Trophoblast cell (in vitro differentiated cells and primary cell): ENCODE data around the gene SCGB3A2. TPM values are rescaled to one million over a fixed set of nuclear protein-coding genes. Genes with fewer than 3 reads are reported as not detected.

Source experiments
- DNase-seq, 2 donors: peaks; one replicate each; pipeline ENCODE4 v3.0.0-alpha.2; 2016
- H2AFZ ChIP-seq: 2 replicates; pipeline ENCODE4 v1.6.1; 2013; ENCODE audit warnings: low read length, moderate library complexity, mild to moderate bottlenecking; ENCODE audit not compliant: insufficient read depth, poor library complexity
- H2AK5ac ChIP-seq: 2 replicates; pipeline ENCODE4 v1.6.1; 2013; ENCODE audit warnings: mild to moderate bottlenecking, low read length
- H2BK120ac ChIP-seq: 2 replicates; pipeline ENCODE4 v1.6.1; 2013; ENCODE audit warnings: low read length, mild to moderate bottlenecking, moderate library complexity; ENCODE audit not compliant: insufficient read depth, poor library complexity
- H2BK12ac ChIP-seq: 2 replicates; pipeline ENCODE4 v1.6.1; 2013; ENCODE audit warnings: mild to moderate bottlenecking, low read length, moderate library complexity
- H2BK5ac ChIP-seq: 2 replicates; pipeline ENCODE4 v1.6.1; 2013; ENCODE audit warnings: low read length, low read depth, moderate library complexity, mild to moderate bottlenecking; ENCODE audit not compliant: poor library complexity
- H3K14ac ChIP-seq: 2 replicates; pipeline ENCODE4 v1.6.1; 2013; ENCODE audit warnings: mild to moderate bottlenecking, low read length
- H3K18ac ChIP-seq: 2 replicates; pipeline ENCODE4 v1.6.1; 2013; ENCODE audit warnings: mild to moderate bottlenecking, low read length
- H3K23ac ChIP-seq: 2 replicates; pipeline ENCODE4 v1.6.1; 2013; ENCODE audit warnings: low read length
- H3K27ac ChIP-seq: 2 replicates; pipeline ENCODE4 v1.5.1; 2013; ENCODE audit warnings: low read depth, mild to moderate bottlenecking, inconsistent platforms, low read length, moderate library complexity
- H3K27me3 ChIP-seq: 2 replicates; pipeline ENCODE4 v1.6.1; 2013; ENCODE audit warnings: inconsistent platforms, mild to moderate bottlenecking, low read length, moderate library complexity; ENCODE audit not compliant: insufficient read depth
- H3K36me3 ChIP-seq, 2 experiments: 1 replicate in 1 of 2; 2 replicates in 1 of 2; pipeline ENCODE4 v1.6.1; 2013; ENCODE audit warnings: low read length in 2 of 2, mild to moderate bottlenecking in 2 of 2, moderate library complexity in 1 of 2; ENCODE audit not compliant: insufficient read depth in 2 of 2, control insufficient read depth in 1 of 2
- H3K4ac ChIP-seq: 2 replicates; pipeline ENCODE4 v1.6.1; 2013; ENCODE audit warnings: low read depth, mild to moderate bottlenecking, low read length, moderate library complexity
- H3K4me1 ChIP-seq, 2 experiments: 1 replicate in 1 of 2; 2 replicates in 1 of 2; pipeline ENCODE4 v1.6.1; 2013; ENCODE audit warnings: low read length in 2 of 2, mild to moderate bottlenecking in 2 of 2, moderate library complexity in 1 of 2; ENCODE audit not compliant: insufficient read depth in 2 of 2, control insufficient read depth in 1 of 2
- H3K4me2 ChIP-seq: 2 replicates; pipeline ENCODE4 v1.6.1; 2013; ENCODE audit warnings: inconsistent platforms, mild to moderate bottlenecking, low read length, moderate library complexity
- H3K4me3 ChIP-seq: 2 replicates; pipeline ENCODE4 v1.5.1; 2013; ENCODE audit warnings: mild to moderate bottlenecking, low read depth, low read length, inconsistent platforms
- H3K79me1 ChIP-seq: one replicate; pipeline ENCODE4 v1.6.1; 2013; ENCODE audit warnings: low read length
- H3K79me2 ChIP-seq: 2 replicates; pipeline ENCODE4 v1.6.1; 2013; ENCODE audit warnings: low read length, mild to moderate bottlenecking; ENCODE audit not compliant: control insufficient read depth, insufficient read depth, poor library complexity
- H3K9ac ChIP-seq: 2 replicates; pipeline ENCODE4 v1.6.1; 2013; ENCODE audit warnings: mild to moderate bottlenecking, low read length
- H3K9me3 ChIP-seq: 2 replicates; pipeline ENCODE4 v1.6.1; 2013; ENCODE audit warnings: low read depth, mild to moderate bottlenecking, control low read depth, inconsistent platforms, low read length; ENCODE audit not compliant: insufficient read depth
- H4K12ac ChIP-seq: 2 replicates; pipeline ENCODE4 v1.6.1; 2013; ENCODE audit warnings: low read depth, mild to moderate bottlenecking, low read length, moderate library complexity
- H4K8ac ChIP-seq: 2 replicates; pipeline ENCODE4 v1.6.1; 2013; ENCODE audit warnings: low read depth, mild to moderate bottlenecking, low read length, moderate library complexity
- H4K91ac ChIP-seq: one replicate; pipeline ENCODE4 v1.6.1; 2013; ENCODE audit warnings: low read depth, mild to moderate bottlenecking, low read length, moderate library complexity
- WGBS: extraction: QIAGEN DNeasy Blood & Tissue Kit; methylation state at CpG from one replicate; pipeline ENCODE4 v1.1.7; 2013; ENCODE audit warnings: missing lambda C conversion rate; ENCODE audit not compliant: insufficient read length, insufficient coverage; ENCODE audit errors: extremely low coverage; 5-methylcytosine and 5-hydroxymethylcytosine counted together
- polyA plus RNA-seq: library from polyadenylated mRNA; stranded (reverse); fragments of 200-250 nt; gene quantifications from 2 replicates; pipeline ENCODE4 v1.2.3, GENCODE V29; 2013

SCGB3A2 gene
- polyA plus RNA-seq = 12.0 and 15.1 TPM in 2 replicates

- H2BK120ac ChIP-seq = no peak within 1 kb of the TSS
- peaks cover 2% of the 10 kb centered on the region for H3K79me1 ChIP-seq
- H3K14ac ChIP-seq = no peak within 1 kb of the TSS
- no peak within 1 kb of the TSS for H2AFZ ChIP-seq
- H3K9ac ChIP-seq = no peak within 1 kb of the TSS
- H4K91ac ChIP-seq = no peak within 1 kb of the TSS
- no peaks in the 10 kb centered on the region for H3K27me3 ChIP-seq
- peaks cover 5 to 13% of the 10 kb centered on the region in 2 experiments for H3K4me1 ChIP-seq
- H2AK5ac ChIP-seq = no peak within 1 kb of the TSS
- no peaks in the 10 kb centered on the region for H3K9me3 ChIP-seq
- no peak within 1 kb of the TSS for H3K23ac ChIP-seq
- no peak within 1 kb of the TSS for H3K27ac ChIP-seq
- H3K4me2 ChIP-seq = no peak within 1 kb of the TSS
- H3K18ac ChIP-seq = no peak within 1 kb of the TSS
- no CpG with 5 or more reads among the region's 2 CpGs for WGBS
- no peak for DNase-seq
- H2BK12ac ChIP-seq = no peak within 1 kb of the TSS
- no peak within 1 kb of the TSS for H3K4me3 ChIP-seq
- no peak within 1 kb of the TSS for H4K8ac ChIP-seq
- H4K12ac ChIP-seq = no peak within 1 kb of the TSS
- H3K4ac ChIP-seq = no peak within 1 kb of the TSS
- peaks cover 0 to 7% of the 10 kb centered on the region in 2 experiments for H3K36me3 ChIP-seq
- H2BK5ac ChIP-seq = no peak within 1 kb of the TSS
- no peaks in the 10 kb centered on the region for H3K79me2 ChIP-seq
These were observed at the start of gene SCGB3A2 for GRCh38 chr5:147878066-147878759. SCGB3A2 (plus strand) TSS chr5:147878711; CDS start chr5:147878804, 93 bp downstream.

- H3K27me3 ChIP-seq = no peaks in the 10 kb centered on the region
- H3K36me3 ChIP-seq = no peaks in the 10 kb centered on the region
- no peak overlapping the region for H2BK120ac ChIP-seq
- H3K79me1 ChIP-seq = no peaks in the 10 kb centered on the region
- DNase-seq = no peak
- H2AFZ ChIP-seq = no peak overlapping the region
- H3K18ac ChIP-seq = no peak overlapping the region
- H3K4me3 ChIP-seq = no peak overlapping the region
- H2BK5ac ChIP-seq = no peak overlapping the region
- H4K8ac ChIP-seq = no peak overlapping the region
- no peak overlapping the region for H3K4me2 ChIP-seq
- no peak overlapping the region for H3K14ac ChIP-seq
- no peak overlapping the region for H3K4ac ChIP-seq
- H4K12ac ChIP-seq = no peak overlapping the region
- H4K91ac ChIP-seq = no peak overlapping the region
- no peaks in the 10 kb centered on the region for H3K9me3 ChIP-seq
- no peak overlapping the region for H3K23ac ChIP-seq
- no peak overlapping the region for H3K9ac ChIP-seq
- H2AK5ac ChIP-seq = no peak overlapping the region
- no peaks in the 10 kb centered on the region for H3K79me2 ChIP-seq
- no peaks in the 10 kb centered on the region for H3K4me1 ChIP-seq
- no peak overlapping the region for H3K27ac ChIP-seq
- no peak overlapping the region for H2BK12ac ChIP-seq
These were observed 48.5 kb upstream of the SCGB3A2 start for GRCh38 chr5:147830035-147830434.

GRCh38 chr5:147831465-147831864 lies 47.0 kb upstream of the SCGB3A2 start, which contains the start of gene SPINK1:
SPINK1 (minus strand) TSS chr5:147831671; CDS start chr5:147831577, 94 bp downstream.
- WGBS = no CpG with 5 or more reads among the region's 3 CpGs
- Histone ChIP-seq H3K4ac (no peak within 1 kb of the TSS), H3K4me3 (no peak within 1 kb of the TSS), H4K12ac (no peak within 1 kb of the TSS), H4K8ac (no peak within 1 kb of the TSS), H3K18ac (no peak within 1 kb of the TSS), H3K14ac (no peak within 1 kb of the TSS), H3K27ac (no peak within 1 kb of the TSS), H2BK120ac (no peak within 1 kb of the TSS), H2BK5ac (no peak within 1 kb of the TSS), H3K4me1 (no peaks in the 10 kb centered on the region), H3K4me2 (no peak within 1 kb of the TSS), H3K27me3 (no peaks in the 10 kb centered on the region), H3K36me3 (no peaks in the 10 kb centered on the region), H3K9ac (no peak within 1 kb of the TSS), H2BK12ac (no peak within 1 kb of the TSS), H3K9me3 (no peaks in the 10 kb centered on the region), H3K23ac (no peak within 1 kb of the TSS), H2AFZ (no peak within 1 kb of the TSS), H4K91ac (no peak within 1 kb of the TSS), H3K79me2 (no peaks in the 10 kb centered on the region), H3K79me1 (no peaks in the 10 kb centered on the region), H2AK5ac (no peak within 1 kb of the TSS)
- no peak for DNase-seq

GRCh38 chr5:147832541-147832940 lies 46.0 kb upstream of the SCGB3A2 start:
- H3K27ac ChIP-seq = no peak overlapping the region
- no peak overlapping the region for H3K9ac ChIP-seq
- H4K91ac ChIP-seq = no peak overlapping the region
- no peak overlapping the region for H4K12ac ChIP-seq
- H2AK5ac ChIP-seq = no peak overlapping the region
- H3K4me2 ChIP-seq = no peak overlapping the region
- H3K36me3 ChIP-seq = no peaks in the 10 kb centered on the region
- no peak overlapping the region for H2BK5ac ChIP-seq
- no peaks in the 10 kb centered on the region for H3K27me3 ChIP-seq
- H3K4ac ChIP-seq = no peak overlapping the region
- no peak overlapping the region for H3K14ac ChIP-seq
- H2AFZ ChIP-seq = no peak overlapping the region
- H3K18ac ChIP-seq = no peak overlapping the region
- no peaks in the 10 kb centered on the region for H3K79me2 ChIP-seq
- H3K4me1 ChIP-seq = no peaks in the 10 kb centered on the region
- H3K23ac ChIP-seq = no peak overlapping the region
- H3K4me3 ChIP-seq = no peak overlapping the region
- H3K79me1 ChIP-seq = no peaks in the 10 kb centered on the region
- no peak overlapping the region for H2BK12ac ChIP-seq
- H3K9me3 ChIP-seq = no peaks in the 10 kb centered on the region
- no peak for DNase-seq
- H4K8ac ChIP-seq = no peak overlapping the region
- no peak overlapping the region for H2BK120ac ChIP-seq
- no CpG with 5 or more reads among the region's 1 CpG for WGBS
